ENCODE data around the gene CHD5.

The CHD5 gene

DNA sequence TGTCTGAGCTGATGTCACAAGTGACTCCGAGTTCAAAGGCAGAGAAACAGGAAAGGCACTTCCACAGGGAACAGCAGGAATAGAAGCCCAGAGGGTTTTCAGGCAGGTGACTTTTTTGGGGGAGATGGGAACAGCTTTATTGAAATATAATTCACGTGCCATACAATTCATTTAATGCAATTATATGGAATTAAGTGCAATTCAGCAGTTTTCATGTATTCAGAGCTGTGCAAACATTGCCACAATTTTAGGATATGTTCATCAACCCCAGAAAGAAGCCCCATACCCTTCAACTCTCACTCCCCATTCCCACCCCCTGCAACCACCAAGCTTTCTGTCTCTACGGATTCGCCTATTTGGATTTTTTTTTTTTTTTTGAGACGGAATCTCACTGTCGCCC lies 117.5 kb downstream of the CHD5 start:
- TF ChIP-seq, protein P1, sequence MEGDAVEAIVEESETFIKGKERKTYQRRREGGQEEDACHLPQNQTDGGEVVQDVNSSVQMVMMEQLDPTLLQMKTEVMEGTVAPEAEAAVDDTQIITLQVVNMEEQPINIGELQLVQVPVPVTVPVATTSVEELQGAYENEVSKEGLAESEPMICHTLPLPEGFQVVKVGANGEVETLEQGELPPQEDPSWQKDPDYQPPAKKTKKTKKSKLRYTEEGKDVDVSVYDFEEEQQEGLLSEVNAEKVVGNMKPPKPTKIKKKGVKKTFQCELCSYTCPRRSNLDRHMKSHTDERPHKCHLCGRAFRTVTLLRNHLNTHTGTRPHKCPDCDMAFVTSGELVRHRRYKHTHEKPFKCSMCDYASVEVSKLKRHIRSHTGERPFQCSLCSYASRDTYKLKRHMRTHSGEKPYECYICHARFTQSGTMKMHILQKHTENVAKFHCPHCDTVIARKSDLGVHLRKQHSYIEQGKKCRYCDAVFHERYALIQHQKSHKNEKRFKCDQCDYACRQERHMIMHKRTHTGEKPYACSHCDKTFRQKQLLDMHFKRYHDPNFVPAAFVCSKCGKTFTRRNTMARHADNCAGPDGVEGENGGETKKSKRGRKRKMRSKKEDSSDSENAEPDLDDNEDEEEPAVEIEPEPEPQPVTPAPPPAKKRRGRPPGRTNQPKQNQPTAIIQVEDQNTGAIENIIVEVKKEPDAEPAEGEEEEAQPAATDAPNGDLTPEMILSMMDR (IDR thresholded peaks at IDR 0.05; ENCODE audit: unreplicated experiment in 3 of 3), result no peak
- Mint-ChIP-seq H3K36me3 (ENCODE audit: low read depth) (no peaks in the 10 kb centered on the region), H3K27ac (no peak overlapping the region), H3K4me3 (no peak overlapping the region), H3K27me3 (ENCODE audit: low read depth) (peaks cover 27% of the 10 kb centered on the region), H3K9me3 (no peaks in the 10 kb centered on the region), H3K4me1 (peaks cover 5% of the 10 kb centered on the region)

DNA sequence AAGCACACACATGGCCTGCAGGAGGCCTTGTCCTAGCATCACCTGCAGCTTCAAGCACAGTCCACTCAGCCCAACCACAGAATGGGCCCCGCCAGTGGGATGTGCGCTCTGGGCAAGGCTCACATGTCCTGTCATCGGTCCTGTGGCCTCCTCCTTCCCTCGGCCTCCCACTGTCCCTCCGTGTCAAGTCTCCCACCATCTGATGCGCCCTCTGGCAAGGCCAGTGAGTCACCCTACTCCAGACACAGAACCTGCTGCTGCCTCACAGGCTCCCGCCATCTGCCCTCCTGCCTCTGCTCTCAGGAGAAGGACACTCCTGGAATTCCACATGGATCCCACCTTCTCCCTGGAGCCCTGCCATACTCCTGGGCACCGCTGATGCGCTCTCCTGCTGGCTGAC lies 120.3 kb downstream of the CHD5 start:
- Mint-ChIP-seq H3K27ac (no peak overlapping the region), H3K4me1 (peaks cover 5% of the 10 kb centered on the region), H3K4me3 (no peak overlapping the region), H3K9me3 (no peaks in the 10 kb centered on the region), H3K27me3 (ENCODE audit: low read depth) (peaks cover 40% of the 10 kb centered on the region), H3K36me3 (ENCODE audit: low read depth) (no peaks in the 10 kb centered on the region)
- TF ChIP-seq, protein P1 (IDR thresholded peaks at IDR 0.05; ENCODE audit: unreplicated experiment in 3 of 3), result no peak

DNA sequence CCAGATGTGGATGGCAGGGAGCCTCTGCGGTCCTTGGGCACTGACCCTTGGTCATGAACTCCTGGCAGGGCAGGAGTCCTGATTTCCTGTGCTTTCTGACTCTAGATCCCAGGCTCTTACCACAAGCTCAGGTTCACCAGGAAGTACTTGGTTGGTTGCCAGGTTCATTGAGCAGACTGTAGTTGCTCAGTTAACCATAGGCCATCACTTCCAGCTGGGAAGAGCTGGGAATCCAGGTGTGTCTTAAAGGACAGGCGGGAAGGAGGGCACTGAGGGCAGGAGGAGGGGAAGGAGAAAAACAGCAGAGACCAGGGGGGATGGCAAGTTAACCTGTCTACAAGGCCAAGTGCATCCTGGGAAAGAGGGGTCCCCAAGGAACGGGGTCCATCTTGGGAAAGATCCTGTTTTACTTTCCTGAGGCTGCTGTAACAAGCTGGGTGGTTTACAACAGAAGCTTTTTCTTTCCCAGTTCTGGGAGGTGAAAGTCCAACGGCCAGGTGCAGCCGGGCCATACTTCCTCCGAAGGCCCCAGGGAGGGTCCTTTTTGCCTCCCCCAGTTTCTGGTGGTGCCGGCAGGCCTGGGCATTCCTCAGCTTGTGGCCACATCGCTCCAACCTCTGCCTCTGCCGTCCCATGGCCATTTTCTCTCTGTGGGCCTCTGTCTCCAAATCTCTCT lies 122.8 kb downstream of the CHD5 start:
- Mint-ChIP-seq H3K4me3 (no peak overlapping the region), H3K4me1 (no peaks in the 10 kb centered on the region)
- TF ChIP-seq, protein P1 (IDR thresholded peaks at IDR 0.05; ENCODE audit: unreplicated experiment in 3 of 3), result no peak

DNA sequence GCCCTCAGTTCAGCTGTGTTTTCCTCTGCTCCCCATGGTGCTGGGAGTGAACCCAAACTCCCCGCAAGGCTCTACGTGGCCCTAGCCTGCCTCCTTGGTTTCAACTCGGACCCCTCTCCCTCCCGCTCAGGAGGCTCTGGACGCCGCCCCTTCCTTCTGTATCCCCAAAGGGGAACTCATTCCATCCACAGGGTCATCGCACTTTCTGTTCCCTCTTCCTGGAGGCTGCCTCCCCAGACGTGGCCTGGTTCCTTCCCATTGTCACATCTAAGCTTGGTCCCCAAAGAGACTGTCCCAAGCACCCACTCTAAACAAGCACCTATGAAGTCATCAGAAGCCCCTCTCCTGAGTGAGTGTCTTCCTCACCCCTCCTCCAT lies 123.6 kb downstream of the CHD5 start:
- Mint-ChIP-seq H3K9me3 (no peaks in the 10 kb centered on the region), H3K27ac (no peak overlapping the region), H3K36me3 (ENCODE audit: low read depth) (no peaks in the 10 kb centered on the region), H3K4me3 (no peak overlapping the region), H3K27me3 (ENCODE audit: low read depth) (peaks cover 48% of the 10 kb centered on the region), H3K4me1 (no peaks in the 10 kb centered on the region)
- TF ChIP-seq, protein P1 (IDR thresholded peaks at IDR 0.05; ENCODE audit: unreplicated experiment in 3 of 3), result no peak

More for the DNA sequence above, 122.8 kb downstream of the CHD5 start:
- Mint-ChIP-seq H3K9me3 (no peaks in the 10 kb centered on the region), H3K27ac (no peak overlapping the region), H3K27me3 (ENCODE audit: low read depth) (peaks cover 41% of the 10 kb centered on the region), H3K36me3 (ENCODE audit: low read depth) (no peaks in the 10 kb centered on the region)

DNA sequence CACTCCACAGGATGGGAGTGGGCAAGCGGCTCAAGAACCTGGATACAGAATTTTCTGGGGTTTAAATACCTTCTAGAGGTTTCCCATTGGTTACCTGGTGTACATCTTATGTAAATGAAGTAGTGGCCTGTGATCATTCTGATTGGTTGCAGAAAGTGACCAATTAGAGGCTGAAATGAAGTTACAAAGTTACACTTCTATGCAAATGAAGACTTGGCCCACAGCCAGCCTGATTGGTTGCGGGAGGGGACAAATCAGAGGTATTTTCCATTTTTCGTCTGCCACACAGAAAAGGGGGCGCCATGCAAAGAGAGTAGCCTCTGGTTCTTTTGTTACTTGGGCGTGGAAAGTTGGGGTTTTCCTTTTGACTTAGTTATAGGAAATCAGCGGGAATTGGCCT lies 125.5 kb downstream of the CHD5 start:
- Mint-ChIP-seq H3K4me1 (no peaks in the 10 kb centered on the region), H3K27me3 (ENCODE audit: low read depth) (peaks cover 48% of the 10 kb centered on the region), H3K9me3 (no peaks in the 10 kb centered on the region), H3K36me3 (ENCODE audit: low read depth) (no peaks in the 10 kb centered on the region), H3K4me3 (no peak overlapping the region), H3K27ac (no peak overlapping the region)
- TF ChIP-seq, protein P1 (IDR thresholded peaks at IDR 0.05; ENCODE audit: unreplicated experiment in 3 of 3), result no peak

DNA sequence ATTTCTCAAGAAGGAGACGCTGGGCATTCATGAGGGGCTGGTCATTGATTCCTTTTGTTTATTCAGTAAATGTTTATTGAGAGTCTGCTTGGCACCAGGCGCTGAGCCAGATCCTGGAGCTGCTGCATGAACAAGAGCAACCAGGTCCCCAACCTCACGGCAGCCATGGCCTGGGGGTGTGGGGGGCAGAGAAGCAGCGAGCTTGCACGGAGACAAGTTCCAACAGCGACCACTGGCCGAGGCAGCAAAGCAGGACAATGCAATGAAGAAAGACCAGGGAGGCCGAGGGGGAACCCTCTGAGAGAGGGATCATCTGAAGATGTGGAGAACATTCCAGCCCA lies 126.9 kb downstream of the CHD5 start:
- Mint-ChIP-seq H3K27ac (no peak overlapping the region), H3K4me3 (no peak overlapping the region), H3K36me3 (ENCODE audit: low read depth) (no peaks in the 10 kb centered on the region), H3K4me1 (no peaks in the 10 kb centered on the region), H3K27me3 (ENCODE audit: low read depth) (peaks cover 49% of the 10 kb centered on the region), H3K9me3 (no peaks in the 10 kb centered on the region)
- TF ChIP-seq, protein P1 (IDR thresholded peaks at IDR 0.05; ENCODE audit: unreplicated experiment in 3 of 3), result peak in 1 of 3 experiments; percentile 23

All from nephron (organoid).